Stimulated activated CD8-positive, alpha-beta memory T cell treated with anti-CD3 and anti-CD28 coated beads, Interleukin-7, amount 100 ng/mL, for 4 hours (primary cell): ENCODE data around the gene HHIPL1.
A peak's percentile ranks its signal among the peaks of the same experiment; 100 is the strongest.

Experiments
- DNase-seq, 2 donors: peaks; one replicate each; pipeline ENCODE4 v3.0.0-alpha.2; 2020; ENCODE audit warnings: low read depth in 2 of 2

HHIPL1 gene

GRCh38 chr14:99675382-99675835 lies 30.5 kb downstream of the HHIPL1 start:
- DNase-seq = no peak

GRCh38 chr14:99675951-99676350 lies 31.0 kb downstream of the HHIPL1 start:
- DNase-seq = no peak

- DNase-seq = no peak
Observed at GRCh38 chr14:99676657-99677056, 31.7 kb downstream of the HHIPL1 start.

- DNase-seq = no peak
Observed at GRCh38 chr14:99677231-99678140, 32.6 kb downstream of the HHIPL1 start.

- no peak for DNase-seq
Observed at GRCh38 chr14:99678198-99678597, 33.3 kb downstream of the HHIPL1 start.

- DNase-seq = no peak
Observed at GRCh38 chr14:99679111-99679510, 34.2 kb downstream of the HHIPL1 start.

GRCh38 chr14:99679543-99679942 lies 34.6 kb downstream of the HHIPL1 start:
- no peak for DNase-seq

GRCh38 chr14:99679996-99680395 lies 35.1 kb downstream of the HHIPL1 start:
- no peak for DNase-seq

GRCh38 chr14:99681101-99681831 lies 36.3 kb downstream of the HHIPL1 start:
- no peak for DNase-seq

GRCh38 chr14:99681832-99682148 lies 36.9 kb downstream of the HHIPL1 start:
- no peak for DNase-seq

GRCh38 chr14:99682809-99683618 lies 38.1 kb downstream of the HHIPL1 start:
- peak; percentile 51 to 66 for DNase-seq

GRCh38 chr14:99683619-99684409 lies 38.9 kb downstream of the HHIPL1 start, which contains the start of gene CYP46A1:
Gene CYP46A1 (plus strand): TSS chr14:99684298. CDS start chr14:99684418, 120 bp downstream.
- DNase-seq = peak; percentile 98 to 99

- no peak for DNase-seq
Observed at GRCh38 chr14:99684410-99684934, 39.5 kb downstream of the HHIPL1 start.

GRCh38 chr14:99685151-99685591 lies 40.2 kb downstream of the HHIPL1 start:
- DNase-seq = no peak

GRCh38 chr14:99685596-99685995 lies 40.7 kb downstream of the HHIPL1 start:
- DNase-seq = no peak

GRCh38 chr14:99686557-99687283 lies 41.8 kb downstream of the HHIPL1 start:
- no peak for DNase-seq

- DNase-seq = no peak
Observed at GRCh38 chr14:99687284-99688209, 42.6 kb downstream of the HHIPL1 start.

- no peak for DNase-seq
Observed at GRCh38 chr14:99688210-99688581, 43.3 kb downstream of the HHIPL1 start.

- no peak for DNase-seq
Observed at GRCh38 chr14:99688629-99689028, 43.7 kb downstream of the HHIPL1 start.
